GM23248 (cell line): Measurements from ENCODE around the gene TMEM82.

Experiments used
- EZH2 ChIP-seq: fragments of 200-600 bp; sonication (generic); IDR thresholded peaks from 2 replicates; pipeline ENCODE4 v1.6.1; 2018; ENCODE audit warnings: antibody characterized with exemption, mild to moderate bottlenecking; ENCODE audit not compliant: insufficient read depth, poor library complexity, severe bottlenecking
- EZH2phosphoT487 ChIP-seq: fragments of 200-600 bp; sonication (generic); IDR thresholded peaks from 2 replicates; pipeline ENCODE4 v1.6.1; 2018; ENCODE audit warnings: antibody characterized with exemption, moderate library complexity, mild to moderate bottlenecking, low read depth; ENCODE audit not compliant: insufficient read depth

- TF ChIP-seq EZH2 (no peak), EZH2phosphoT487 (no peak)
Measured at GRCh38 chr1:15732686-15733081, 9.6 kb upstream of the TMEM82 start.
